ENCODE data around the gene CBLB. TPM values are rescaled to one million over a fixed set of nuclear protein-coding genes. Genes with fewer than 3 reads are reported as not detected.

Gene CBLB
- total and polyA plus RNA-seq, 2 of the 4 experiments (the other 2 are of a cell fraction): 10.1 to 20.1 TPM

GRCh38 chr3:105686278-105686897 lies 182.4 kb downstream of the CBLB start:
- H3K4me2 ChIP-seq (ENCODE audit: low read depth, low read length): peak overlapping the region; percentile 25; the same call in 1 of the 2 replicates
- CTCF ChIA-PET: interaction anchor here (2.5 kb wide), 1 partner anchor 923 kb away, joined by 9 read pairs; no protein-coding TSS in a partner anchor
- no peak overlapping the region for H3K23ac ChIP-seq (ENCODE audit: low read depth, low read length)
- H3K14ac ChIP-seq (replicated peaks; ENCODE audit: low read depth, low read length): no peak overlapping the region
- H3K36me3 ChIP-seq (ENCODE audit: control insufficient read depth, insufficient read depth, low read length): no peaks in the 10 kb centered on the region; the same call in none of the 2 replicates
- no peak for TF ChIP-seq CEBPB (IDR thresholded peaks at IDR 0.05; ENCODE audit: low read depth, low read length)
- TF ChIP-seq FOS (IDR thresholded peaks at IDR 0.05; ENCODE audit: low read depth, low read length): no peak
- peak; percentile 80 for TF ChIP-seq SMC3 (IDR thresholded peaks at IDR 0.05; ENCODE audit: low read depth, low read length)
- peak; percentile 87 for TF ChIP-seq RAD21 (IDR thresholded peaks at IDR 0.05; ENCODE audit: low read length)
- TF ChIP-seq RFX5 (IDR thresholded peaks at IDR 0.05; ENCODE audit: low read depth, low read length): no peak
- TF ChIP-seq CTCF (conservative IDR thresholded peaks at IDR 0.05; ENCODE audit: low read depth, low read length): peak; percentile 83
- no peak for TF ChIP-seq RCOR1 (IDR thresholded peaks at IDR 0.05; ENCODE audit: insufficient replicate concordance, low read length)
- TF ChIP-seq, protein P1, sequence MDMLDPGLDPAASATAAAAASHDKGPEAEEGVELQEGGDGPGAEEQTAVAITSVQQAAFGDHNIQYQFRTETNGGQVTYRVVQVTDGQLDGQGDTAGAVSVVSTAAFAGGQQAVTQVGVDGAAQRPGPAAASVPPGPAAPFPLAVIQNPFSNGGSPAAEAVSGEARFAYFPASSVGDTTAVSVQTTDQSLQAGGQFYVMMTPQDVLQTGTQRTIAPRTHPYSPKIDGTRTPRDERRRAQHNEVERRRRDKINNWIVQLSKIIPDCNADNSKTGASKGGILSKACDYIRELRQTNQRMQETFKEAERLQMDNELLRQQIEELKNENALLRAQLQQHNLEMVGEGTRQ (IDR thresholded peaks at IDR 0.05; ENCODE audit: low read depth, low read length): no peak
- TF ChIP-seq, protein P2, sequence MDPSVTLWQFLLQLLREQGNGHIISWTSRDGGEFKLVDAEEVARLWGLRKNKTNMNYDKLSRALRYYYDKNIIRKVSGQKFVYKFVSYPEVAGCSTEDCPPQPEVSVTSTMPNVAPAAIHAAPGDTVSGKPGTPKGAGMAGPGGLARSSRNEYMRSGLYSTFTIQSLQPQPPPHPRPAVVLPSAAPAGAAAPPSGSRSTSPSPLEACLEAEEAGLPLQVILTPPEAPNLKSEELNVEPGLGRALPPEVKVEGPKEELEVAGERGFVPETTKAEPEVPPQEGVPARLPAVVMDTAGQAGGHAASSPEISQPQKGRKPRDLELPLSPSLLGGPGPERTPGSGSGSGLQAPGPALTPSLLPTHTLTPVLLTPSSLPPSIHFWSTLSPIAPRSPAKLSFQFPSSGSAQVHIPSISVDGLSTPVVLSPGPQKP (IDR thresholded peaks at IDR 0.05; ENCODE audit: borderline replicate concordance, low read depth, low read length): no peak
- no peak overlapping the region for H3K4me3 ChIP-seq (ENCODE audit: insufficient read depth, low read depth, low read length)
- no peaks in the 10 kb centered on the region; a peak in 2 of 4 replicates for H3K79me1 ChIP-seq (ENCODE audit: low read depth in 1 of 2, low read length in 2 of 2)
- peak; percentile 54 for DNase-seq
- no peaks in the 10 kb centered on the region for H3K9me1 ChIP-seq (ENCODE audit: insufficient read depth, low read length)
- H3K9me3 ChIP-seq (ENCODE audit: control insufficient read depth, insufficient read depth, low read length): no peaks in the 10 kb centered on the region
- ATAC-seq (ENCODE audit: low read depth): peak; percentile 60; the same call in 1 of the 2 replicates
- no peak overlapping the region for H2AK9ac ChIP-seq (replicated peaks; ENCODE audit: low read depth, low read length, poor library complexity)
- H2BK120ac ChIP-seq (ENCODE audit: low read depth, low read length): 0 out of 2 replicates have a peak overlapping the region, but pooled peaks have one; percentile 10
- H2AFZ ChIP-seq (replicated peaks; ENCODE audit: low read length, poor library complexity): no peak overlapping the region
- POLR2A ChIA-PET (ENCODE audit: unreplicated experiment): no interaction called here
- dilution Hi-C loops (cut with HindIII; ENCODE audit: low sequenced_read_pairs, unreplicated experiment) (no loop called here), in situ Hi-C loops (cut with MboI; ENCODE audit: low sequenced_read_pairs) (no loop called here), intact Hi-C loops (cut with micrococcal nuclease) (loop anchor here (1.0 to 10.0 kb wide), 8 partner anchors 182 to 1378 kb away; partner anchors contain the start of gene CBLB)
- H4K20me1 ChIP-seq (ENCODE audit: insufficient read depth, low read length): no peaks in the 10 kb centered on the region
- no peak overlapping the region for H3K27ac ChIP-seq (ENCODE audit: insufficient read depth, low read length)
- WGBS, 2 experiments (ENCODE audit: extremely low coverage in 2 of 2, insufficient read length in 1 of 2): no CpG with 5 or more reads among the region's 2 CpGs
- H2BK15ac ChIP-seq (ENCODE audit: low read depth, low read length): no peak overlapping the region
- peaks cover 2% of the 10 kb centered on the region; the same call in 1 of the 2 replicates for H3K4me1 ChIP-seq (ENCODE audit: control insufficient read depth, insufficient read depth, low read length)
- no peak overlapping the region for H3K56ac ChIP-seq (ENCODE audit: extremely low read depth, insufficient read depth, low read length)
- no peaks in the 10 kb centered on the region for H3K27me3 ChIP-seq (ENCODE audit: control insufficient read depth, insufficient read depth, low read length)
- H3K4ac ChIP-seq (ENCODE audit: low read depth, low read length): no peak overlapping the region
- peak overlapping the region in 1 of 2 experiments; percentile 58; a peak in 1 of 4 replicates for H4K8ac ChIP-seq (ENCODE audit: low read depth in 2 of 2, low read length in 2 of 2)
- H2BK20ac ChIP-seq (ENCODE audit: low read depth, low read length): peak overlapping the region; percentile 18; the same call in 1 of the 2 replicates
- no TSS peak for BruUV-seq (replicated peaks)
- peak overlapping the region; percentile 17 for H2BK5ac ChIP-seq (ENCODE audit: low read depth, low read length, poor library complexity, severe bottlenecking)
- H4K91ac ChIP-seq (ENCODE audit: insufficient read depth, low read depth, low read length): no peak overlapping the region
- H3K18ac ChIP-seq (ENCODE audit: low read depth, low read length): peak overlapping the region; percentile 96; the same call in 1 of the 2 replicates
- H4K5ac ChIP-seq (ENCODE audit: low read depth, low read length): peak overlapping the region; percentile 75; the same call in 1 of the 2 replicates
- H3K9ac ChIP-seq (ENCODE audit: low read depth, low read length): no peak overlapping the region; the same call in 1 of the 2 replicates
- no peak overlapping the region for H2AK5ac ChIP-seq (ENCODE audit: low read depth, low read length)
